BLaER1 treated with 17β-estradiol and CSF1 and Interleukin-3, amounts not matched to agents 10 nM and 100 nM (cell line): ENCODE results near the gene MOCS3.
A peak's percentile ranks its signal among the peaks of the same experiment; 100 is the strongest.
"Not testable (repeated sequence)": the region's sequence is repeated elsewhere in the genome, so short reads cannot be mapped to it uniquely, and the experiment has no call there.

Experiments used
- H3K27ac ChIP-seq, 11 experiments: shearing (Covaris generic); formaldehyde crosslinking; 2 replicates each; pipeline ENCODE4 v1.8.1; 2022
- H3K27me3 ChIP-seq, 11 experiments: shearing (Covaris generic); formaldehyde crosslinking; 2 replicates each; pipeline ENCODE4 v1.8.1; 2022
- H3K36me3 ChIP-seq, 11 experiments: shearing (Covaris generic); formaldehyde crosslinking; 2 replicates each; pipeline ENCODE4 v1.8.1; 2022
- H3K4me1 ChIP-seq, 10 experiments: shearing (Covaris generic); formaldehyde crosslinking; 2 replicates each; pipeline ENCODE4 v1.8.1; 2022
- H3K4me2 ChIP-seq, 11 experiments: shearing (Covaris generic); formaldehyde crosslinking; 2 replicates each; pipeline ENCODE4 v1.8.1; 2022
- H3K4me3 ChIP-seq, 10 experiments: shearing (Covaris generic); formaldehyde crosslinking; 2 replicates each; pipeline ENCODE4 v1.8.1; 2022
- H3K9ac ChIP-seq, 11 experiments: shearing (Covaris generic); formaldehyde crosslinking; 2 replicates each; pipeline ENCODE4 v1.8.1; 2022
- H3K9me3 ChIP-seq, 11 experiments: shearing (Covaris generic); formaldehyde crosslinking; replicated peaks in 1 of 11; 2 replicates each; pipeline ENCODE4 v1.8.1; 2022
- H4K20me1 ChIP-seq, 11 experiments: shearing (Covaris generic); formaldehyde crosslinking; 2 replicates each; pipeline ENCODE4 v1.8.1; 2022
- Cebpa-rat ChIP-seq, 11 experiments: shearing (Covaris generic); IDR thresholded peaks; 2 replicates each; pipeline ENCODE4 v1.8.1; 2022

MOCS3 gene

GRCh38 chr20:50968289-50968688 is 9.7 kb downstream of the MOCS3 start:
- Histone ChIP-seq H3K9me3 (no peaks in the 10 kb centered on the region), H3K4me3 (no peak overlapping the region), H3K4me2 (no peak overlapping the region), H4K20me1 (no peaks in the 10 kb centered on the region), H3K36me3 (no peaks in the 10 kb centered on the region), H3K9ac (no peak overlapping the region), H3K27me3 (no peaks in the 10 kb centered on the region), H3K27ac (no peak overlapping the region), H3K4me1 (peaks cover 0 to 6% (median 0%) of the 10 kb centered on the region in 10 experiments; a peak in 2 of 20 replicates)
- TF ChIP-seq Cebpa-rat (IDR thresholded peaks at IDR 0.05) = no peak

GRCh38 chr20:50969435-50969834 is 10.8 kb downstream of the MOCS3 start:
- Histone ChIP-seq H4K20me1 (no peaks in the 10 kb centered on the region), H3K36me3 (no peaks in the 10 kb centered on the region), H3K9ac (no peak overlapping the region), H3K4me3 (no peak overlapping the region), H3K4me2 (no peak overlapping the region), H3K9me3 (no peaks in the 10 kb centered on the region), H3K27ac (no peak overlapping the region), H3K27me3 (no peaks in the 10 kb centered on the region), H3K4me1 (peaks cover 0 to 6% (median 0%) of the 10 kb centered on the region in 10 experiments; a peak in 2 of 20 replicates)
- TF ChIP-seq Cebpa-rat (IDR thresholded peaks at IDR 0.05) = no peak

GRCh38 chr20:50969912-50970311 is 11.3 kb downstream of the MOCS3 start:
- Histone ChIP-seq H3K27ac (no peak overlapping the region), H3K4me1 (peaks cover 0 to 6% (median 0%) of the 10 kb centered on the region in 10 experiments; a peak in 2 of 20 replicates), H3K27me3 (no peaks in the 10 kb centered on the region), H3K36me3 (no peaks in the 10 kb centered on the region), H3K4me2 (no peak overlapping the region), H3K9ac (no peak overlapping the region), H3K9me3 (no peaks in the 10 kb centered on the region), H3K4me3 (no peak overlapping the region), H4K20me1 (no peaks in the 10 kb centered on the region)
- no peak for TF ChIP-seq Cebpa-rat (IDR thresholded peaks at IDR 0.05)

GRCh38 chr20:50975701-50976330 is 17.2 kb downstream of the MOCS3 start:
- Histone ChIP-seq H3K27ac (no peak overlapping the region), H3K27me3 (no peaks in the 10 kb centered on the region), H3K4me3 (no peak overlapping the region), H3K4me2 (peak overlapping the region in 3 of 11 experiments; percentile 4 to 34 (median 10); a peak in 3 of 22 replicates), H3K36me3 (no peaks in the 10 kb centered on the region), H3K9me3 (no peaks in the 10 kb centered on the region), H4K20me1 (no peaks in the 10 kb centered on the region), H3K9ac (no peak overlapping the region), H3K4me1 (peaks cover 0 to 19% (median 6%) of the 10 kb centered on the region in 10 experiments; a peak in 14 of 20 replicates)
- TF ChIP-seq Cebpa-rat (IDR thresholded peaks at IDR 0.05) = no peak

GRCh38 chr20:50977066-50978021 is 18.7 kb downstream of the MOCS3 start:
- Histone ChIP-seq H4K20me1 (no peaks in the 10 kb centered on the region), H3K9ac (no peak overlapping the region), H3K4me3 (no peak overlapping the region), H3K9me3 (no peaks in the 10 kb centered on the region), H3K27me3 (no peaks in the 10 kb centered on the region), H3K4me1 (peaks cover 5 to 34% (median 11%) of the 10 kb centered on the region in 10 experiments; a peak in 16 of 20 replicates), H3K27ac (no peak overlapping the region), H3K4me2 (no peak overlapping the region), H3K36me3 (no peaks in the 10 kb centered on the region)
- TF ChIP-seq Cebpa-rat (IDR thresholded peaks at IDR 0.05) = no peak

GRCh38 chr20:50978533-50978932 is 19.9 kb downstream of the MOCS3 start:
- not testable (repeated sequence) for H3K36me3 ChIP-seq, H3K9ac ChIP-seq, H3K4me3 ChIP-seq, H4K20me1 ChIP-seq, H3K4me2 ChIP-seq, H3K27me3 ChIP-seq, H3K9me3 ChIP-seq, H3K27ac ChIP-seq
- peaks cover 5 to 46% (median 11%) of the 10 kb centered on the region in 10 experiments; a peak in 16 of 20 replicates for H3K4me1 ChIP-seq

- Histone ChIP-seq H3K9ac (peak overlapping the region in 2 of 11 experiments; percentile 32 to 42; a peak in 3 of 22 replicates), H3K4me2 (peak overlapping the region in 4 of 11 experiments; percentile 16 to 68 (median 46); a peak in 6 of 22 replicates)
Observed at GRCh38 chr20:50980071-50980681, 21.6 kb downstream of the MOCS3 start.

GRCh38 chr20:50980851-50981713 is 22.5 kb downstream of the MOCS3 start:
- Histone ChIP-seq H3K36me3 (no peaks in the 10 kb centered on the region), H3K9ac (peak overlapping the region in 1 of 11 experiments; percentile 0; a peak in 2 of 22 replicates), H3K27me3 (no peaks in the 10 kb centered on the region), H3K9me3 (no peaks in the 10 kb centered on the region), H4K20me1 (no peaks in the 10 kb centered on the region), H3K4me2 (peak overlapping the region in 8 of 11 experiments; percentile 16 to 68 (median 33); a peak in 14 of 22 replicates), H3K4me3 (no peak overlapping the region), H3K27ac (peak overlapping the region in 4 of 11 experiments; percentile 11 to 69 (median 52); a peak in 6 of 22 replicates), H3K4me1 (peaks cover 1 to 46% (median 7%) of the 10 kb centered on the region in 10 experiments; a peak in 15 of 20 replicates)
- TF ChIP-seq Cebpa-rat (IDR thresholded peaks at IDR 0.05) = no peak

More at GRCh38 chr20:50980071-50980681, 21.6 kb downstream of the MOCS3 start:
- no peaks in the 10 kb centered on the region for H3K9me3 ChIP-seq
- peak overlapping the region in 2 of 11 experiments; percentile 69; a peak in 4 of 22 replicates for H3K27ac ChIP-seq
- H3K36me3 ChIP-seq = no peaks in the 10 kb centered on the region
- H3K4me3 ChIP-seq = no peak overlapping the region
- peak in 2 of 11 experiments; percentile 43 to 73; a peak in 2 of 22 replicates for TF ChIP-seq Cebpa-rat (IDR thresholded peaks at IDR 0.05)
- no peaks in the 10 kb centered on the region for H3K27me3 ChIP-seq
- H3K4me1 ChIP-seq = peaks cover 5 to 46% (median 11%) of the 10 kb centered on the region in 10 experiments; a peak in 16 of 20 replicates
- no peaks in the 10 kb centered on the region for H4K20me1 ChIP-seq
